Measurements from ENCODE around the gene TTPAL. TPM values are rescaled to one million over a fixed set of nuclear protein-coding genes. Genes with fewer than 3 reads are reported as not detected.

The TTPAL gene
- total and polyA plus RNA-seq, 10 of the 15 experiments (the other 5 are each of a cell fraction or from before 2014, with no cell fraction given), result 4.0 to 24.0 (median 9.3) TPM

DNA sequence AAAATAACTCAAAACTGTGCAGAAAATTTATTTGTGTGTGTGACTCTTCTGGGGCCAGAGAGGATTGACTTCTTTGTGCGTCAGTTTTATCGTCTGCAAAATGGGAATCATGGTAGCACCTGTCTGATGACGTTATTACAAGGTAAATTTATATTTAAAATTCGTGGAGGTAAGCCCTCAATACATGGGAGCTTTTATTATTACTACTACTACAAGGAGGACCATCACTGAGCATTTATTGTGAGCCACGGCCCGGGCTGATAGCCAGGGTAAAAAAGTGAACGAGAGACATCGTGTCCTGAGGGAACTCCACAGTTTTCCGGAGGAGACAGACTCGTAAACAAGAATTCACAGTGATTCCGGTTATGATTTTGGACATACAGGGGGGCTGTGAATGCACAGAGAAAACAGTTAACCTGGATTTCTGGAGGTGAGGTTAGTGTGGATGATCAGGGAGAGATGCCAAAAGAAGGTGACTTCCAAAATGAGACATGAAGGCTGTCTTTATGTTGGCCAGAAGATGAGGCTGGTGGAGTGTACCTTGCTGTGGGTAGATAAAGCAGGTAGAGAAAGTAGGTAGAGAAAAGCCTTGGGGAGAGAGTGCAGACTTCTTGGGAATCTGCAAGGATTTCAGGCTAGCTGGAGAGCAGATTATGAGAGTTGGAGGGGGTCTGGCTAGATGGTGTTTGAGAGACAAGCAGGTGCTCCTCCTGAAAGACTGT, 56.7 kb downstream of the TTPAL start:
- H3K79me2 ChIP-seq (ENCODE audit: control insufficient read depth, insufficient read depth, low read length), result no peaks in the 10 kb centered on the region
- BruUV-seq (replicated peaks), result TSS peak; percentile 62
- peak overlapping the region; percentile 87 for H3K9ac ChIP-seq (ENCODE audit: control insufficient read depth, insufficient read depth, low read length)
- H3K4me2 ChIP-seq (ENCODE audit: control insufficient read depth, insufficient read depth), result peak overlapping the region; percentile 98
- H3K9me3 ChIP-seq (replicated peaks; ENCODE audit: control insufficient read depth, insufficient read depth, low read length), result no peaks in the 10 kb centered on the region
- intact Hi-C loops (cut with micrococcal nuclease; ENCODE audit: unreplicated experiment), result loop anchor here (5.0 kb wide), 1 partner anchor 55 kb away; no protein-coding TSS in a partner anchor
- no peaks in the 10 kb centered on the region for H3K36me3 ChIP-seq (ENCODE audit: control insufficient read depth in 2 of 2, insufficient read depth in 2 of 2, low read length in 1 of 2)
- DNase-seq (ENCODE audit: low read depth, low spot score), result no peak
- POLR2A ChIA-PET, result no interaction called here
- in situ Hi-C loops (cut with MboI), result no loop called here
- no peaks in the 10 kb centered on the region; the same call in 1 of the 2 replicates for H3K4me1 ChIP-seq (ENCODE audit: control insufficient read depth, insufficient read depth, low read length)
- peak overlapping the region; percentile 63 for H3K4me3 ChIP-seq
- RAD21 ChIA-PET (ENCODE audit: unreplicated experiment), result interaction anchor here (1.5 kb wide), 1 partner anchor 73 kb away, joined by 3 read pairs; no protein-coding TSS in a partner anchor
- SMC1A ChIA-PET (ENCODE audit: uncharacterized antibody, unreplicated experiment), result interaction anchor here (0.8 kb wide), 1 partner anchor 66 kb away, joined by 3 read pairs; no protein-coding TSS in a partner anchor
- no peak; the same call in 1 of the 3 replicates for ATAC-seq
- WGBS (ENCODE audit: insufficient coverage, insufficient replicate concordance, low lambda C conversion rate, missing lambda C conversion rate), result 36% methylated on average over 11 of the region's 11 CpGs
- no peaks in the 10 kb centered on the region for H4K20me1 ChIP-seq (ENCODE audit: control insufficient read depth, insufficient read depth)
- H2AFZ ChIP-seq (ENCODE audit: control insufficient read depth, low read depth, low read length), result peak overlapping the region; percentile 98
- FAIRE-seq, result no peak
- no peak for TF ChIP-seq MEF2A (IDR thresholded peaks at IDR 0.05; ENCODE audit: insufficient read depth, low read depth, low read length)
- TF ChIP-seq, protein P1, sequence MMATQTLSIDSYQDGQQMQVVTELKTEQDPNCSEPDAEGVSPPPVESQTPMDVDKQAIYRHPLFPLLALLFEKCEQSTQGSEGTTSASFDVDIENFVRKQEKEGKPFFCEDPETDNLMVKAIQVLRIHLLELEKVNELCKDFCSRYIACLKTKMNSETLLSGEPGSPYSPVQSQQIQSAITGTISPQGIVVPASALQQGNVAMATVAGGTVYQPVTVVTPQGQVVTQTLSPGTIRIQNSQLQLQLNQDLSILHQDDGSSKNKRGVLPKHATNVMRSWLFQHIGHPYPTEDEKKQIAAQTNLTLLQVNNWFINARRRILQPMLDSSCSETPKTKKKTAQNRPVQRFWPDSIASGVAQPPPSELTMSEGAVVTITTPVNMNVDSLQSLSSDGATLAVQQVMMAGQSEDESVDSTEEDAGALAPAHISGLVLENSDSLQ (IDR thresholded peaks at IDR 0.05), result no peak
- TF ChIP-seq RAD21 (IDR thresholded peaks at IDR 0.05; ENCODE audit: insufficient read depth, low read depth, low read length), result 0 out of 2 replicates have a peak, but pooled peaks have one; percentile 7
- TF ChIP-seq WRNIP1 (IDR thresholded peaks at IDR 0.05; ENCODE audit: borderline replicate concordance, low read depth, low read length), result no peak
- TF ChIP-seq TARDBP (IDR thresholded peaks at IDR 0.05; ENCODE audit: borderline replicate concordance), result no peak
- CTCF ChIA-PET, result interaction anchor here (1.0 kb wide), 1 partner anchor 62 kb away, joined by 4 read pairs; no protein-coding TSS in a partner anchor
- no peak overlapping the region for H3K27ac ChIP-seq (ENCODE audit: control insufficient read depth, insufficient read depth)
- H3K27me3 ChIP-seq (replicated peaks in 1 of 2; ENCODE audit: control insufficient read depth in 2 of 2, insufficient read depth in 2 of 2, low read length in 1 of 2), result no peaks in the 10 kb centered on the region

Data from GM12878 (cell line).